ENCODE results near the gene CRYGS.

GRCh38 chr3:186526256-186526606 is 17.9 kb downstream of the CRYGS start:
- TF ChIP-seq CTCF (IDR thresholded peaks at IDR 0.05; ENCODE audit: low read depth, low read length) (no peak), EZH2phosphoT487 (IDR thresholded peaks at IDR 0.05; ENCODE audit: low read depth) (no peak)

All from OCI-LY3 (cell line).